NCI-H1694 treated with DMSO at 0.1 percent for 48 hours (cell line): ENCODE measurements around the gene WWOX.

Source experiments
- DNase-seq: peaks from one replicate; lab custom pipeline; 2025; lab: John Stamatoyannopoulos, UW

The WWOX gene

DNA sequence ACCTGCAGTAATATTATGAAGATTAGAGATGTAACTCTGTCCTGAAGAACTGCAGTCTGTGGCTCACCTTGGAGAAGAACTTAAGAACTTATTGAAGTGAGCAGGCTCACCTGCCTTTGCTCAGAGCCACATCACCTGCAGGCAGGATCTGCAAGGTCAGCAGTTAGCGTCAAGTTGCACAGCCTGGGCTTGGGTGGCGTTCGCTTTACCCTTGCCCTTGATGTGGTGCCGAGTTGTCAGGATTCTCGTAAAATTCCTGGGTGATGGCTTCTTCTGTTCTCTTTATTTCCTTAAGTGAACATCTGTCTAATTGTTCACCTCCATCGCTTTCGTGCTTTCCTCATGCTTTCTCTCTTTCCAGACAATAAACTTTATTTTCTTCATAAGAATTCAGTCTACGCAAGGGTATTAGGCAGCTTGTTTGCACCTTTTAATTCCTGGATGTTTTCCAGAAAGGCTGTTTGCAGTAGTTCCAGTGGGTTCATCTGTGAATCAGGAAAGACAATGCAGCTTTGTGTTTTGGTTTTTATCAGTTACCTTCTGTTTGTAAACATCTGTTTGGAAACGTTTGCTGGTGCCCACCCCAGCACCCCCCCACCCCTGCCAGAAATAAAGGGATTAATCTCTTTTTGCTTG lies 254.3 kb downstream of the WWOX start:
- DNase-seq: no peak

DNA sequence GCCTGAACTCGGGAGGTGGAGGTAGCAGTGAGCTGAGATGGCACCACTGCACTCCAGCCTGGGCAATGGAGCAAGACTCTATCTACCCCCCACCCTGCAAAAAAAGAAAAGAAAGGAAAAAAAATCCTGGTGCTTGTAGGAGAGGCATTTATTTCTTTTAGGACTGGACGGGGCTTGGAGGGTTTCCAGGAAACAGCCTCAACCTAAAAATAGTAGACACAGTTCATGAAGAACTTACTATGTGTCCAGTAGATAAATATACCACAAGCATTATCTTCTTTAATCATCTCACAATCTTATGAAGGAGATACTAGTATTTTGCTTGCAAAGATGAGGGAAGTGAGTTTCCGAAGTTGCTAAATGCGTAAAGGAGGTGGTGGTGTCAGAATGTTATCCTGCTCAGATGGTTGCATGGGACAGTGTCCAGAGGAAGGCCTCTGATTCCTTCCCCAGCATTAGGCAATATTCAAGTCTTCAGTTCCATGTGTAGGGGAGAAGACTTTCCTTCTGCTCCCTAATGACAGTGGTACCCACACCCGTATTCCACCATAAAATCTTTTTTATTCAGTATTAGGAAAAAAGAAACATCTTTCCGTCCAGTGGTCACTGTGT lies 263.2 kb downstream of the WWOX start:
- no peak for DNase-seq

GRCh38 chr16:78363843-78364555 lies 264.5 kb downstream of the WWOX start:
- no peak for DNase-seq

- no peak for DNase-seq
Measured at GRCh38 chr16:78364556-78364880, 265.1 kb downstream of the WWOX start.

- no peak for DNase-seq
Measured at GRCh38 chr16:78365366-78365765, 265.9 kb downstream of the WWOX start.

DNA sequence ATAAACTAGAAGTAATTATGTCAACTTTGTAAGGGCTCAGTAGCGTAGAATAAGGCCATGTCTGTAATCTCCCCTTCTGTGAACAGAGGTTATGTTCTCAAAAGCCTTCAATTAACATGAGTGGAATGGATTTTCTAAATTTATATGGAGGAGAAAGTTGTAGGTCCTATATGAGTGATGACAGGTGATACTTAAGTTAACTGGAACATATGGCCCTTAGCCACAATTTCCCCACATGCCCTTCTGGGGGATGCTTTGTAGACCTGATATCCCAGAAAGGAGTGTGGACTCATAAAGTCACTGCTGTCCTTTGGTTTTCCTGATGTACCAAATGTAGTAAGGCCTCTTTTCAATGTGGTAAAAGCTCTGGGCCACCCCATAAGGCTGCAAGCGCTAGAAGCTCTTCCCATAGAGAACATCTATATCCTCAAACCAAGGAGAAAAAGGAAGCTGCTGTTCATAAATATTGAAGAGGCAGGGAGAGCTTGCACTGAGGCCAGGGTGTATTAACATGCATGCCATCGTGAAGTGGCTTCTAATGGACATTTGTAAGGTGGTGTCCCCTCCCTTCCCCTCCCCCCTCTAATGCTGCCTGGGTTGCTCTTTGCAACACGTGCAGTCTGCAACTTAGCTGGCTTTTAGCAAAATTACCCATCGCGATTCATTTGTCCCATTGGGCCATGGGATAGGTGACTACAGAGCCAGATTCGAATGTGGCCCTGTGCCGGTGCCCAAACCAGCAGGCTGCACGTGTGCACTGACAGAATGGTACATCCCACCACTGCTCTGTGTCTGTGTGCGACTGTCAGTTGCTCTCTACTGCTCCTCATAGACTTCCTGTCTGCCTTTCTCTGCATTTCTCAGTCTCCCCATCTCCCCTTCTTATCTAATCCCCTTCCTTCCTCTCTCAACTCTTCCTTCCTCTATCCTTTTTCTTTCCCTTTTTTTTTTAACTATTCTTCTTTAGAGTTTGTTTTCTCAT lies 269.0 kb downstream of the WWOX start:
- no peak for DNase-seq

DNA sequence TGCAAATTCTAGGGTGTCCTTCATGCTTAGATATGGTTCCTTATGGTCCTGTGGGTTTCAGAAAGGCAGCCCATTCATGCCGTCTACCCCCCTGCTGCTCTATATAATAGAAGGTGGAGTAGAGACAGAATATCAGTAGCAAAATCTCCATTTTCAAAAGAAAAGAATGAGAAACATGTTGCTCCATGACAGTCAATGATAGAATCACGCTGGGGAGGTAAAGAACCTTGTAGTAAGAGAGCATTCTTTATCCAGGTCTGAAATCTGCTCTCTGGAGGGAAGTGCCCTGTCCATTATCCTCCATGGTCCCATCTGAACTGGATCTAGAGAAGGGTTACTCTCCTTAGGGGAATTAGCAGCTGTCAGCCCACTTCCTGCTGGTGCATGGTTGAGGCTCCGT lies 272.8 kb downstream of the WWOX start:
- no peak for DNase-seq

DNA sequence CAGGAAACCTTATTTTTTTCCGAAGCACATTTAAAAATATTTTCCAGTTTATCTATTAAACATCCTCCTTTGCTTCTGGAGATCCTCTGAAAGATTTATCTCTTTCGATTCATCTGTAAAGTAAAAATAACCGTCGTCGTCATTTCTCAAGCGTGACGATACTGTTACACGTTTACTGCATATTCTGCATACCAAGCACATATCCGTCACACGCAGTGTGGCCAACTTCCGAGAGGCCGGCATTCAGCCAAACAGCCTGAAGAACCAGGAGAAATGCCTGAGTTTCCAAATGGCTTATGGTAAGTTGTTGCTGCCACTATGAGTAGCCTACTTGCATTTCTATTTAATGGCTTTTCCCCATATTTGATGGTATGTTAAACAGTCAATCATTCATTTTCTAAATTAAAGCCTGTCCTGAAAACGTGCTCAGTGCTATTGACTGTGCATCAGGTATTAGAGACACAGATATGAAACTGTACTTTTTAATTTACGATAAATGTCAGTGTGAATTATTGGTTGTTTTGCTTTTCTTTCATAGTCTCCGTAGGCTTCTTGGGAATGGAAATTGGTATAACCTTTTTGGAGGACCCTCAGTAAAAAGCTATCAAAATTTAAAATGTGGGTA lies 275.7 kb downstream of the WWOX start:
- no peak for DNase-seq

DNA sequence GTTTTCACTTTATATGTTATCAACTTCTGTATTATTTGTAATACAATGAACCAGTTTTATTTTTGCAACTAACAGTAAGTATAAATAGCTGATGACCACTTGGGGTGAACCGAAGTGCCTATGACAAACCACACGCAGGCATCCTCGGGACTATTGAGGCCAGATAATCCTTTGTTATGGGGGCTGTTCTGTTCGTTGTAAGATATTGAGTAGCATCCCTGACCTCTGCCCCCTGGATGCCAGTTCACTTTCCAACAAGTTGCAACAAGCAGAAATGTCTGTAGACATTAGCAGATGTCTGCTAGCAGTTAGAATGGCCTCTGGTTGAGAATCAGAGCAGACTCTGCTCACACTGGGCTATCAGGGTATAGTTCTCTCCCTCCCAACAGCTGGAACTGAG lies 277.0 kb downstream of the WWOX start:
- DNase-seq: no peak

GRCh38 chr16:78377312-78377711 lies 277.9 kb downstream of the WWOX start:
- DNase-seq: no peak

DNA sequence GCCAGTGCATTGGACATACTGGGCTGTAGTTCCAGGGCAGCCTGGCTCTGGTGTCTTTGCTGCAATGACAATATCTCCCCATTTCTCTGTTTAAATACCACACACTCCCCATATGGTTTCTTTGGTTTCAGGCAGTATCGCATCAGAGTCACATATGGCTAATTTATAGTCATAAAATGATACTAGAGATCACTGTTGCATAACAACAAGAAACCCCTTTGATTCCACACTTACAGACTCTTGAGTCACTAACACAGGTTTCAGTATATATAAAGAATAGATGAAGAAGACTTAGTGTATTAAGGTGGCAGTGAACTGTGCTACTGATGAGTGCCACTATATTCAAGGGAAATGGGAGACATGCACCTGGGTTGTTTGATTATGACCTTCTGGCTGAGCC lies 281.6 kb downstream of the WWOX start:
- DNase-seq: peak; percentile 2

DNA sequence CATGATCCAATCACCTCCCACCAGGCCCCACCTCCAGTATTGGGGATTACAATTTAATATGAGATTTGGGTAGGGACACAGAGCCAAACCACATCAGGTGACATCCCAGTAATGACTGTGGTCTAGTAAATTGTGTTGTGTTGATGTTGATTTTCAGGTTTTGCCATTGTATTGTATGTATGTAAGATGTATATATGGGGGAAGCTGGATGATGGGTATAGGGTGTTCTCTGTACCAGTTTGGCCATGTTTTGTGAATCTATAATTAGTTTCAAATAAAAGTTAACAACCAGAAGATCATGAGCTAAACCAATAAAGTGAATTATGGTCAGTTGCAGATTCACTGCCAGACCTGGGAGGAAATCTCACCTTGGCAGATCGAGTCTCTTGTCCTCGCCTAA lies 283.7 kb downstream of the WWOX start:
- DNase-seq: no peak

GRCh38 chr16:78385086-78385805 lies 285.8 kb downstream of the WWOX start:
- DNase-seq: no peak

GRCh38 chr16:78386557-78387324 lies 287.3 kb downstream of the WWOX start:
- no peak for DNase-seq

GRCh38 chr16:78389009-78389498 lies 289.6 kb downstream of the WWOX start:
- DNase-seq: peak; percentile 3

GRCh38 chr16:78390092-78390491 lies 290.6 kb downstream of the WWOX start:
- DNase-seq: no peak

GRCh38 chr16:78390508-78391324 lies 291.3 kb downstream of the WWOX start:
- DNase-seq: no peak

DNA sequence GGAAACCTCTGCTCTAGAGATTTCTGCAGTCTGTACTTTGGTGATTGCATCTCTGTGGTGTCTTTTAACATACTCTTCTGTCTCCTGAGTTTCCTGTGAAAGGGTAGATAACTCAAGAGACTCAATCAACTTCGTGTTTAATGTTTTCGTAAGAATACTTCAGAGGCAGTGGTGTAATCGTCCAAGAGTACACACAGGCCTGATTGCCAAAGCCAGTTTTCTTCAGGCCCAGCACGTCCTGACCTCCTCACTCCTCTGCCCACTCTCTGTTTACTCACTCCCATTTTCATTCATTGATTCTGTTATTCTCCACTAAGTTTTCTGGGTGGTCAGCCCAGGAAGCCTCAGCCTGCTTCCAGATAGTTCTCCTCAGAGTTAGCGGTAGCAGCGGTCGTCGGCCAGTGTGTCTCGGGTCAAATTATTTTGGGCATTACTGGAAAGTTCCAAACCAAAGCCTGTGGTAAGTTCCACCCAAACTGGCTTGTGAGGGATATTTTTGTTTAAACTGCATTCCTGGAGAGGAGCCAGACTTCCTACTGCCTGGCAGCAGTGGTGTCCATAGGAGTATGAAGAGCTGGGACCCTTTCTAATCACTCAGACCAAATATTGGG lies 293.2 kb downstream of the WWOX start:
- DNase-seq: no peak

- DNase-seq: no peak
Measured at GRCh38 chr16:78395035-78395434, 295.6 kb downstream of the WWOX start.
